Fibroblast of skin of scalp (primary cell): ENCODE measurements around the gene FGF21.
"Not testable (repeated sequence)": the region's sequence is repeated elsewhere in the genome, so short reads cannot be mapped to it uniquely, and the experiment has no call there.

Experiments
- DNase-seq: peaks from one replicate; pipeline ENCODE4 v3.0.0-alpha.2; 2013

FGF21 gene

DNA sequence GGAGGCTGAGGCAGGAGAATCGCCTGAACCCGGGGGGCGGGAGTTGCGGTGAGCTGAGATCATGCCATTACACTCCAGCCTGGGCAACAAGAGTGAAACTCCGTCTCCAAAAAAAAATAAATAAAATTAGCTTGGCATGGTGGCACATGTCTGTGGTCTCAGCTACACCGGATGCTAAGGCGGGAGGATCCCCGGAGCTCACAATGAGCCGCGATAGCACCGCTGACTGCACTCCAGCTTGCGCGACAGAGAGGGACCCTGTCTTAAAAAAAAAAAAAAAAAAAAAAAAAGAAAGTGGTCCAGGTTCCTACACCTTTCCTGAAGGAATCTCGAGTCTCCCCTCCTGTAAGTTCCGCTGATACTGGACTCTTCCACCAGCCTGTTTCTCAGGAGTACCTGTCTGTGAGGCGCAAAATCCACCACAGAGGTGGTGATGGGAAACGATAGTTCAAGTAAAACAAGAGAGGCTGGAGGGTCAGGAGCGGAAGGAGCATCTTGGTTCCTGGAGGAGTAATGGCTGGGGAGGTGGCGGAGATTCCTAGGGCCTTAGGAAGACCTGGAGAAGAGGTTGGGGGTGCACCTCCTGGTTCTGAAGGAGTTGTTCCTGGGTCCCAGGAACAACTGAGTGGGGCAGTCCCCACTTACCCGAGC lies 3.4 kb upstream of the FGF21 start:
- no peak for DNase-seq

DNA sequence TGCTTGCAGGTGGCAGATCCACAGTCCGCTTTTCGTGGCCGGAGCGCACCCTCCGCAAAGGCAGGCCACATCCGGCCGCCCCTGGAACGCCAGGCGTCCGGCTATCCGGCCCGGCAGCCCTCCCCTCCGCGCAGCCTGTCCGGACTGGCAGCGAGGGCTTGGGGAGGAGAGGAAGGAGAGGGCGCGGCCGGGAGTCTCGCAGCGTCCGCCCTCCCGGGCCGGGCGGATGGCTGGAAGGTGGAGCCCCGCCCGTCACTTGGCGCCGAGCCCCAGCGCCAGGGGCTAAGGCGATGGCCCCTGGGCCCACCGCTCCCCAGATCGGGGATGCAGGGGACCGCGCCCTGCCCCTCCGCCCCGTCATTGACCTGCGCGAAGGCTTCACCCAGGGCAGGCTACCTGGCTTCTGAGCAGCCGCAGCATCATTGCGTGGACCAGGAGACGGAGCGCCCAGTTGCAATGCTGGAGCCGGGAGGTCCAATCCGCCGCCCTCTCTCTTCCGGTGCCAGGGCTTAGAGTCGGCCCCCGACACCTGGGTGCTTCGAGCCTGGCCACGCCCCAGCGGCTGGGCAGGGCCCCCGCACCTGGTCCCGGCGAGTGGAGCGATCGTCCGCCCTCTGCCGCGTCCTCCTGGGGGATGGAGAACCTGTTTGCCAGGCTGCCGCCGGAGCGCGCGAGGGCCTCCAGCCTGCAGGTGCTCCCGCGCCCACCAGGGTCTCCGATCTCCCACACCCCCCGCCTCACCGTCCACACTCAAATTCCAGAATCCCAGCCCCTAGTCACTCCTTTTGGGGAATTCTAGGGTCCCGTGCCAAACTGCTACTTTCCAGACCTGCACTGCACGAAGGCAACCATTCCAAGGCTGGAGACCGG lies 2.6 kb upstream of the FGF21 start, which contains the start of gene FUT1:
Gene FUT1 (minus strand): TSS at position 146 of the 870 bp plus-strand sequence. CDS start 1,360 bp downstream, outside the sequence.
- DNase-seq, result no peak

DNA sequence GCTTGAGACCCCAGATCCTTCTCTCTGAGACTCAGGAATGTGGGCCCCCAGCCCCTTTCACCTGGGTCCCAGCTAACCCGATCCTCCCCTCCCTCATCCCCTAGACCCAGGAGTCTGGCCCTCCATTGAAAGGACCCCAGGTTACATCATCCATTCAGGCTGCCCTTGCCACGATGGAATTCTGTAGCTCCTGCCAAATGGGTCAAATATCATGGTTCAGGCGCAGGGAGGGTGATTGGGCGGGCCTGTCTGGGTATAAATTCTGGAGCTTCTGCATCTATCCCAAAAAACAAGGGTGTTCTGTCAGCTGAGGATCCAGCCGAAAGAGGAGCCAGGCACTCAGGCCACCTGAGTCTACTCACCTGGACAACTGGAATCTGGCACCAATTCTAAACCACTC lies 463 bp downstream of the FGF21 start:
- no peak for DNase-seq

DNA sequence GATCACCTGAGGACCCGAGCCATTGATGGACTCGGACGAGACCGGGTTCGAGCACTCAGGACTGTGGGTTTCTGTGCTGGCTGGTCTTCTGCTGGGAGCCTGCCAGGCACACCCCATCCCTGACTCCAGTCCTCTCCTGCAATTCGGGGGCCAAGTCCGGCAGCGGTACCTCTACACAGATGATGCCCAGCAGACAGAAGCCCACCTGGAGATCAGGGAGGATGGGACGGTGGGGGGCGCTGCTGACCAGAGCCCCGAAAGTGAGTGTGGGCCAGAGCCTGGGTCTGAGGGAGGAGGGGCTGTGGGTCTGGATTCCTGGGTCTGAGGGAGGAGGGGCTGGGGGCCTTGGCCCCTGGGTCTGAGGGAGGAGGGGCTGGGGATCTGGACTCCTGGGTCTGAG lies 888 bp downstream of the FGF21 start:
- DNase-seq, result no peak

DNA sequence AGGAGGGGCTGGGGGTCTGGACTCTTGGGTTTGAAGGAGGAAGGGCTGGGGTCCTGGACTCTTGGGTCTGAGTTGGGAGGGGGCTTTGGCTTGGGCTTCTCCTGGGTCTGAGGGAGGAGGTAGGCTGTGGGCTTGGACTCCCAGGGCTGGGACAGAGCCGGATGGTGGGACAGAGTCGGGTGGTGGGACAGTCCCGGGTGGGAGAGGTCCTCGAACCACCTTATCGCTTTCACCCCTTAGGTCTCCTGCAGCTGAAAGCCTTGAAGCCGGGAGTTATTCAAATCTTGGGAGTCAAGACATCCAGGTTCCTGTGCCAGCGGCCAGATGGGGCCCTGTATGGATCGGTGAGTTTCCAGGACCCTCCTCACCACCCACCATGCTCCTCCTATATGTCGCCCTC lies 1.4 kb downstream of the FGF21 start:
- DNase-seq, result no peak

DNA sequence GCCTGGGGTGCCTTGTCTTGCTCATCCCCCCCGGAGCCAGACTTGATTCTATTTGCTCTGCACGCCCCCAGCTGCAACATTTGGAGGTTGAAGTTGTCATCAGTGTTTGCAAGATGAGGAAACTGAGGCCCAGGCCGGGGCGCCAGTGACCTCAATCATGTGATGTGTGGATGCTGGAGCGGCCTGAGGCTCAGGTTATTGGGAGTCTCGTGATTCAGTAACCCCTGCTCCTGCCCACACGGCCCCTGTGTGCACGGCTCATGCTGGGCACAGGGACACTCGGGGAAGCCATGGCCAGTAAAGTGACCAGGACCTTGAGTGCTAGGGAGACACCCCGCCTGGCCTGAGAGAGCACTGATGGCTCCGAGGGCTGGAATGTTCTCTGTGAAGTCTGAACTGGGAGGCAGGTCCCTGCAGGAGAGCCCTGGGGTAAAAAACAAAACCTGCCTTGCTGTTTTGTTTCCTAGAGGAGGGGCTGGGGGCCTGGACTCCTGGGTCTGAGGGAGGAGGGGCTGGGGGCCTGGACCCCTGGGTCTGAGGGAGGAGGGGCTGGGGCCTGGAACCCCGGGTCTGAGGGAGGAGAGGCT lies 1.9 kb downstream of the FGF21 start:
- DNase-seq, result no peak

DNA sequence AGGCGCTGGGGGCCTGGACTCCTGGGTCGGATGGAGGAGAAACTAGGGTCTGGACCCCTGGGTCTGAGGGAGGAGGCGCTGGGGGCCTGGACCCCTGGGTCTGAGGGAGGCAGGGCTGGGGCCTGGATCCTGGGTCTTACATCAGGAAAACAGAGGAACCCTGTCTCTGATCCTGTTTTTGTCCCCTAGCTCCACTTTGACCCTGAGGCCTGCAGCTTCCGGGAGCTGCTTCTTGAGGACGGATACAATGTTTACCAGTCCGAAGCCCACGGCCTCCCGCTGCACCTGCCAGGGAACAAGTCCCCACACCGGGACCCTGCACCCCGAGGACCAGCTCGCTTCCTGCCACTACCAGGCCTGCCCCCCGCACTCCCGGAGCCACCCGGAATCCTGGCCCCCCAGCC lies 2.4 kb downstream of the FGF21 start:
- no peak for DNase-seq

DNA sequence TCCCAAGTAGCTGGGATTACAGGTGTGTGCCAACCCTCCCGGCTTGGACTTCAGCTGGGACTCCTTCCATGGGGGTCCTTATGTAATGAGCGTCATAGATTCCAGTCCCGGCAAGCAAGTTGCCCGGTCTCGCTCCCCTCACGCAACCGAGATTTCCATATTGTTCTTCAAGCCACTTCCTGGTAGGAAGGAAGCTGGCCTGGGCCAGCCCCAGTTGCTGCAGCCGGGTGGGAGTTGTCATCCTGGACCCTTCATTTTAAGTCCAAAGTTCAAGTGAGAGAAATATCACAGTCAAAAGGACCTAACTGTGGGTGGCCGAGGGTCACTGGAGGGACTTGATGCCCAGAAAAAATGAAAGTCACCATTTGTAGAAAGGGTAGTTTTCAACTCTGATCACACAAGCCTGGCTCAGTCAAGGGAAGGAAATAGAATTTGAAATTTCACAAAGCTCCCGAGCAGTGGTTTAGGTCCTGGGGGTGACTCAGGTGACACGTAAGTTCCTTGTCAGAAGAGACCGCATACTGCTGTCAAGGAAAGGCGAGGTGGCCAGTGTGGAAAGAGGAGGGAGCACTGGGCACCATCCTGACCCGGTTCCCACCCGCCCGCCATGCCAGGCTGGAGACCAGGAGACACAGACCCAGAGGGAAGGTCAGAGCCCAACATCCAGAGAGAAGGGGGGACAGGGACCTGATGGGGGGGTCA lies 5.3 kb downstream of the FGF21 start:
- DNase-seq, result no peak

DNA sequence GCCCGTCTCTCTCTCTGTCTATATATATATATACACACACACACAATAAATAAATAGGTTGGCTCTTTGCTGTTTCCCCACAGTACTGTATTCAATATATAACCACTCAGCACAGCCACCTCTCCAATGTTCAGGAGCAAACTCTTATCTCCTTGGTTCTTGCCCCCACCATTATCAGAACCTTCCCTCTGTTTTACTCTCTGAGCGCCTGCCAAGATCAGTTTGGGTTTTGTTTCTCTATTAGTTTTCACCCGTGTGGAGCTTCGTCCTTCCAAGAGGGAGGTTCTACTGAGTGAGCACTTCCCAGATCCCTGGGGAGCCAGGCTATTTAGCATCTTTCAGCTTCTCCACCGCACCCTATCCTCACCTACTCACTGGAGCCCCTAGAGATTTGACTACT lies 10.5 kb downstream of the FGF21 start:
- not testable (repeated sequence) for DNase-seq

DNA sequence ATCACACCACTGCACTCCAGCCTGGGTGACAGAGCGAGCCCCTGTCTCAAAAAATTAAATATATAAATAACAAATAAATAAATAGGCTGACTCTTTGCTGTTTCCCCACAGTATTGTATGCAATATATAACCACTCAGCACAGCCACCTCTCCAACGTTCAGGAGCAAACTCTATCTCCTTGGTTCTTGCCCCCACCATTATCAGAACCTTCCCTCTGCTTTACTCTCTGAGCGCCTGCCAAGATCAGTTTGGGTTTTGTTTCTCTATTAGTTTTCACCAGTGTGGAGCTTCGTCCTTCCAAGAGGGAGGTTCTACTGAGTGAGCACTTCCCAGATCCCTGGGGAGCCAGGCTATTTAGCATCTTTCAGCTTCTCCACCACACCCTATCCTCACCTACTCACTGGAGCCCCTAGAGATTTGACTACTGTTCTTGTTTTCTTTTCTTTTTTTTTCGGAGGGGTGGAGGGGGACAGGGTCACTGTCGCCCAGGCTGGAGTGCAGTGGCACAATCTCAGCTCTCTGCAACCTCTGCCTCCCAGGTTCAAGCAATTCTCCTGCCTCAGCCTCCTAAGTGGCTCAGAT lies 12.9 kb downstream of the FGF21 start:
- not testable (repeated sequence) for DNase-seq

DNA sequence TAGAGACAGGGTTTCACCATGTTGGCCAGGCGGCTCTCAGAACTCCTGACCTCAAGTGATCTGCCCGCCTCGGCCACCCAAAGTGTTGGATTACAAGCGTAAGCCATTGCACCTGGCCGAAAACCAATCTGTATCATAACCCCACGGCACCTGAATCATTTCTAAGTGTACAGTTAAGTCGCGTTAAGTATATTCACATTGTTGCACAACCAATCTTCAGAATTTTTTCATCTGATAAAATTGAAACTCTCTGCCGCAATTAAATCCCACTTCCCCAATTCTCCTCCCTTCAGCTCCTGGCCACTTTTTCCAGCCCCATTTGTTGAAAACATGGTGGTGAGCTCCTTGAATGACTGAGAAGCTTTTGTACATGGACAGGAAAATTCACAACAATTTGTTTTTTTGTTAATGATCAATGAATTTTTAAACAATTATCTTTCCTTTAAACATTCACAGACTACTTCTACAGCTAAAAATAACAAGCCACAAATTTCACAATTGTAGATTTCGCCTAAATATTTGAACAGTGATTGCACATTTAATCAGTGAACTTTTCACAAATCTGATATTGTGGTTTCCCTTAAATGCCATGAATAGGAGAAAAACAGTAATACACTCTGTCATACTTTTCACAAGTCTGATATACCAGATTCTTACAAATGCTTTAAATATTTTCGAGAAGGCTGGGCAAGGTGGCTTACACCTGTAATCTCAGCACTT lies 13.8 kb downstream of the FGF21 start:
- DNase-seq, result no peak

DNA sequence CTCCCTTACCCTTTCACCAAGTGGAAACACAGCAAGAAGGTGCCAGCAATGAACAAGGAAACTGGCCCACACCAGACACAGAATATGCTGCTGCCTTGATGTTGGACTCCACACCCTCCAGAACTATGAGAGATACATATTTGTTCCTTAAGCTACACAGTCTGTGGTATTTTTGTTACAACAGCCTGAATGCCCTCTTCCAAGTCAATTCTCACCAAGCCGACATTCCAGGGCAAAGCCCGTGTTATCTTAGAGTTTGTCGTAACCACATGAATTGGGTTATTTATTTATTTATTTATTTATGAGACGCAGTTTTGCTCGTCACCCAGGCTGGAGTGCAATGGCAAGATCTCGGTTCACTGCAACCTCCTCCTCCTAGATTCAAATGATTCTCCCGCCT lies 14.9 kb downstream of the FGF21 start:
- peak; percentile 89 for DNase-seq

DNA sequence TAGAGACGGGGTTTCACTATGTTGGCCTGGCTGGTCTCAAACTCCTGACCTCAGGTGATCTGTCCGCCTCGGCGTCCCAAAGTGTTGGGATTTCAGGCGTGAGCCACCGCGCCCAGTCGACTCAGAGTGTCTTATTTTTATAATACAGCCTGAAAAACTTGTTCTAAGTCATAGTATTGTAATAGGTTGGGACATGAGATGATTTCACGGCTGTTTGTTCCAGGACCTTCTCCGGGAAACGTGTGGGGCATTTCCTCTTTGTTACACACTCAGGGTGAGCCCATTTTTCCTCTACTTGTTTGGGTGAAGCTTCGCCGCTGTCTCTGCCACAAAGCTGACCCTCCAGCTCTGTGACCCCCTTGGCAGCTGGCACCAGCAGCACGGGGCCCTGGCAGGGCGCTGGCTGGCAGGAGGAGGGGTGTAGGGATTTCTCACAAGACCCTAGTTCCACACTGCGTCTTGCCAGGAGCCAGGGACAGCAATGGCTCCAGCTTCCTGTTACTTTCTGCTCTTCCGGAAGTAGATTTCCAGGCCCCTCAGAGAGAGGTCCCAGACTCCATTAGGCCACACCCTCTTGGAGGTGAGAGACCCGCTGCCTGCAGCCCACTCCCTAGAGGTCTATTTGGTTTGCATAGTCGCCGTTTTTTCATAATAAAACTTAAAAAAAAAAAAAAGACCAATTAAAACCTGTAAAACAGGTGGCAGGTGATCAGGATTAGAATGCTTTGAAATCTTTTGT lies 15.6 kb downstream of the FGF21 start:
- DNase-seq, result no peak

DNA sequence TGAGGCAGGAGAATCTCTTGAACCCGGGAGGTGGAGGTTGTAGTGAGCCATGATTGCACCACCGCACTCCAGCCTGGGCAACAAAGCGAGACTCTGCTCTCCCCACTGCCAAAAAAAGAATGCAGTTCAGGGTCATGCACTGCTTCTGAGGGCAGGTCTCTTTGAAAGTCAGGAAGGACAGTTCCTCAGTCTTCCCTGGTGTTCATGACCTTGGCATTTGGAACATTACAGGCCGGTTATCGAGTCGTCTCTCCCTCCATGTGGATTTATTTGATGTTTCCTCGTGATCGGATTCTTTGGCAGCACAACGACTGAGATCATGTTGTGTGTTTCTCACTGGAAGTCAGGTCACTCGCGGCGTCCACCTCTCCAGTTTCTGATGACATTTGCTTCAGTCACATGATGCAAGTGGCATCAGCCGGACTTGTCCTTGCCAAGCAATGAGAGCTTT lies 17.2 kb downstream of the FGF21 start:
- no peak for DNase-seq

DNA sequence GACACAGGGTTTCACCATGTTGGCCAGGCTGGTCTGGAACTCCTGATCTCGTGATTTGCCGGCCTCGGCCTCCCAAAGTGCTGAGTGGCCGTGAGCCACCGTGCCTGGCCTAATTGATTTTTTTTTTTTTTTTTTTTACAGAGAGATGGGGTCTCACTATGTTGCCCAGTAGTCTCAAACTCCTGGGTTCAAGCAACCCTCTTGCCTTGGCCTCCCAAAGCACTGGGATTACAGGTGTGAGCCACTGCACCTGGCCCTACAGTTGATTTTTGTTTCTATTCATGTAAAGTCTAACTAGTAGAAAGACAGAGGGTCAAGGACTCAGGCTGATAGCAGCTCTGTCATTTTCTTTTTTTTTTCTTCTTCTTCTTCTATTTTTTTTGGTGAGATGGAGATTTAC lies 21.8 kb downstream of the FGF21 start:
- no peak for DNase-seq

DNA sequence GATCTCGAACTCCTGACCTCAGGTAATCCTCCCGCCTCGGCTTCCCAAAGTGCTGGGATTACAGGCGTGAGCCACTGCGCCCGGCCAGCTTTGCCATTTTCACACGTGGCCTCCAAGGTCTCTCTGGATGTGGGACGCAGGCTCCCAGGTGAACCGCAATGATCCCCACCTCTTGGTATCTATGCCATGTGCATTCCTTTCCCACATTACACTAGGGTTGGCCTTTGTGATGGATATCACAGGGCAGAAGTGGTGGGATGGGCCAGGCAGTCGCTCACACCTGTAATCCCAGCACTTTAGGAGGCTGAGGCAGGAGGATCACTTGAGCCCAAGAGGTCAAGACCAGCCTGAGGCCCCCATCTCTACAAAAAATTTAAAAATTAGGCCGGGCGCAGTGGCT lies 22.4 kb downstream of the FGF21 start:
- no peak for DNase-seq

DNA sequence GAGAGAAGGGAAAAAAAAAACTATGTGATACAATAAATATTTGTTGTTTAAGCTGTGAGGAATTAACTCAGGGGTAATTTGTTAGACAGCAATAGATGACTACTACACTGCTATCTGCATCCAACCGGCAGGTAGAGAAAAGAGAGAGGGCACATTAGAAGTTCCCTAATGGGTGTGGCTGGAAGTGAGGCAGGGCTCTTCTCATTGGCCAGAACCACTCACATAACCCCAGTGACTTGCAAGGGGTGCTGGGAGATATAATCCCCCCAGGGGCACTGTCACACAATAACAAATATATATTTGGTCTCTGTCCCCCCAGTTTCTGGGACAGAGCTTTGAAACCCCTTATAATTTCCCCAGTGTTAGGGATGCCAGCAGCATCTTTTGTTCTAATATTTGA lies 24.3 kb downstream of the FGF21 start:
- DNase-seq, result no peak

DNA sequence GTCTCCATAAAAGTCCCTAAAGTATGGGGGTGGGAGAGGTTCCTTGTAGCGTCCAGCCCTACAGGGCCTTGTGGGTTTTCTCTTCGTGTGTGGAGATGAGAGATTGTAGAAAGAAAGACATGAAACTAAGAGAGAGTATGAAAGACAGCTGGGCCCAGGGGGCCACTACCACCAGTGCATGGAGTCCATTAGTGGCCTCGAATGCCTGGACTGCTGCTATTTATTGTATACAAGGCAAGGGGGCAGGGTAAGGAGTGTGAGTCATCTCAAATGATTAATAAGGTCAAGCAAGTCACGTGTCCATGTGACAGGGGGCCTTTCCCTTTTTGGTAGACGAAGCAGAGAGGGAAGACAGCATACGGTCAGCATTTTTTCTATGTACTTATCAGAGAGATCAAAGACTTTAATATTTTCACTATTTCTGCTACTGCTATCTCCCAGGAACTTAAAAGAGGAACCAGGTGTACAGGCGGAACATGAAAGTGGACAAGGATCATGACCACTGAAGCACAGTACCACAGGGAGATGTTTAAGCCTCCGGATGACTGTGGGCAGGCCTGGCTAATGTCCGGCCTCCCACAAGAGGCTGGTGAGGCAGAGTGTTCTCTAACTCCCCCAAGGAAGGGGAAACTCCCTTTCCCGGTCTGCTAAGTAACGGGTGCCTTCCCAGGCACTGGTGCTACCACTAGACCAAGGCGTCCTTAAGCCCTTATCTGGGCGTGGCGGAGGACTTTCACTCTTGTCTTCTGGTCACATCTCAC lies 25.5 kb downstream of the FGF21 start:
- peak; percentile 41 for DNase-seq

DNA sequence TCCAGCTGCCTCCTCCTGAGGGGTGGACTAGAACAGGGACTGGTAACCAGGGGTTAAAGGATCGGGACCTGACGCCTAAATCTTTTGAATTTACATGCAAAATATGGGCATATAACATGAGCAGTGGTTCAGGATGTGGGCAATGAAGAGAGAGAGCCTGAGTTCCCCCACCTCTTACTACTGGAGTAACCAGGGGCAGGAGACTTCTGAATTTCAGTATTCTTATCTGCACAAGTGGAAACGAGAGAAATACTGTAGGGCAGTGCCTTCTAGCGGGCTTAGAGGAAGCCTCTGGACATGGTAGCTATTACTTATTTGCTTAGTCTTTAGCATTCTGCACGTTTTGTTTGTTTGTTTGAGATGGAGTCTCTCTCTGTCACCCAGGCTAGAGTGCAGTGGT lies 29.2 kb downstream of the FGF21 start:
- no peak for DNase-seq

DNA sequence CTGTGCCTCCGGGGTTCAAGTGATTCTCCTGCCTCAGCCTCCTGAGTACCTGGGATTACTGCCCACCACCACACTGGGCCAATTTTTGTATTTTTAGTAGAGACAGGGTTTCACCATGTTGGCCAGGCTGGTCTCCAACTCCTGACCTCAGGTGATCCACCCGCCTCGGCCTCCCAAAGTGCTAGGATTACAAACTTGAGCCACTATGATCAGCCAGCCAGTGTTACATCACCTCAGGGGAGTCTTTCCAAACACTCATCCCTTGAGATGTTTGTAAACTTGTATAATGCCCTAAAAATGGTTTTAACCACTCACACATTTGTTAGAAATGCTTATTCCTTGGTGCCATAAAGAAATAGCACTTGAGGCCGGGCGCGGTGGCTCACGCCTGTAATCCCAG lies 31.1 kb downstream of the FGF21 start:
- not testable (repeated sequence) for DNase-seq
